AG04449 (cell line): Measurements from ENCODE around the gene GRID2.
A peak's percentile ranks its signal among the peaks of the same experiment; 100 is the strongest.

Experiments used
- CTCF ChIA-PET: fragments of 350-600 bp; formaldehyde crosslinking; extraction: SDS; loops from one replicate; lab custom pipeline; 2021; ENCODE audit warnings: antibody characterized with exemption; lab: Yijun Ruan, JAX
- POLR2A ChIA-PET: fragments of 400-600, 350-600 bp; formaldehyde crosslinking; extraction: SDS; loops from one replicate; lab custom pipeline; 2020; ENCODE audit warnings: antibody characterized with exemption, inconsistent platforms; lab: Yijun Ruan, JAX
- DNase-seq: peaks from one replicate; pipeline ENCODE4 v3.0.0-alpha.2; 2010; ENCODE audit warnings: low read depth, low spot score
- H3K4me3 ChIP-seq: 2 replicates; pipeline ENCODE4 v1.5.1; 2011; ENCODE audit warnings: low read depth, mild to moderate bottlenecking, control low read depth, low read length
- CTCF ChIP-seq: IDR thresholded peaks from one replicate; pipeline ENCODE4 v1.5.1; 2011; ENCODE audit warnings: mild to moderate bottlenecking, moderate library complexity, low read length, control low read depth, inconsistent platforms; ENCODE audit not compliant: insufficient read depth; ENCODE audit errors: missing control alignments

Gene GRID2

GRCh38 chr4:92961881-92962280 lies 658.1 kb downstream of the GRID2 start:
- no peak for DNase-seq
- ChIA-PET POLR2A (no interaction called here), CTCF (no interaction called here)
- H3K4me3 ChIP-seq = no peak overlapping the region
- no peak for TF ChIP-seq CTCF

DNA sequence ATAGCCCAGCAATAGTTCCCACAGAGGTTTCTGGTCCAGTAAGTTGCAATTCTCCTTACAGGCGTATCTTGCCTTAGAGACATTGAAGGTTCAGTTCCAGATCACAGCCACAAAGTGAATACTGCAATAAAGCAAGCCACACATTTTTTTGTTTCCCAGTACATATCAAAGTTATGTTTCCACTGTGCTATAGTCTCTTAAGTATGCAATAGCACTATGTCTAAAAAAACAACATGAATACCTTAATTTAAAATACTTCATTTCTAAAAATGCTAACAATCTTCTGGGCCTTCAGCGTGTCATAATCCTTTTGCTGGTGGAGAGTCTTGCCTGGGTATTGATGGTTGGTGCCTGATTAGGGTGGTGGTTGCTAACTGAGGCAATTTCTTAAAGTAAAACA lies 659.1 kb downstream of the GRID2 start:
- ChIA-PET POLR2A (no interaction called here), CTCF (no interaction called here)
- no peak for TF ChIP-seq CTCF
- no peak overlapping the region for H3K4me3 ChIP-seq
- DNase-seq = no peak

- ChIA-PET CTCF (no interaction called here), POLR2A (no interaction called here)
- TF ChIP-seq CTCF = no peak
- no peak overlapping the region for H3K4me3 ChIP-seq
- DNase-seq = no peak
These were observed 664.8 kb downstream of the GRID2 start for GRCh38 chr4:92968556-92968955.

DNA sequence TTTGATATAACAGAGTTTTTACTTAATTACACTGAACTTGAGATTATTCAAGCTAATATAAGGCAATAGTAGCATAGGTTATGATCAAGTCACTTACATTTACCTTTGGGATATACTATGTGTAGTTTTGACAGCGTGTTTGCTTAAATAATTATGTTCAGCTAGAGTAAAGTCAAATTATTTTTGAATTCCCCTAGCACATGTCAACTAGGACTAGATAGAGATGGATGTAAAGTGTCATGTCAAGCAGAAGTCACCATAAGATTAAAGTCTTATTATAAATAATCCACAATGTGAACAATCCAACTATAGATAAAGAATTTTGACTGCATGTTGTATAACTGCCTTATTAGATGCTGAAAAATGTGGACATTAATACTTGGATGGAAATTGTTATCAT lies 665.2 kb downstream of the GRID2 start:
- no peak for DNase-seq
- CTCF ChIA-PET = no interaction called here
- POLR2A ChIA-PET = no interaction called here
- no peak overlapping the region for H3K4me3 ChIP-seq
- no peak for TF ChIP-seq CTCF

- no peak overlapping the region for H3K4me3 ChIP-seq
- CTCF ChIA-PET = interaction anchor here (0.7 kb wide), 1 partner anchor 60 kb away, joined by 3 read pairs; no protein-coding TSS in a partner anchor
- no peak for TF ChIP-seq CTCF
- DNase-seq = peak; percentile 77
- POLR2A ChIA-PET = no interaction called here
These were observed 666.0 kb downstream of the GRID2 start for GRCh38 chr4:92969650-92970379.

- CTCF ChIA-PET = interaction anchor here (0.7 kb wide), 1 partner anchor 59 kb away, joined by 3 read pairs; no protein-coding TSS in a partner anchor
- TF ChIP-seq CTCF = no peak
- DNase-seq = no peak
- no peak overlapping the region for H3K4me3 ChIP-seq
- POLR2A ChIA-PET = no interaction called here
These were observed 667.2 kb downstream of the GRID2 start for GRCh38 chr4:92970996-92971395.
